PC-9 (cell line): ENCODE data around the gene KLHL1. TPM values are rescaled to one million over a fixed set of nuclear protein-coding genes. Genes with fewer than 3 reads are reported as not detected.

Source experiments
- BruUV-seq: library from RNA; stranded (reverse); fragments of 400-500 nt; replicated peaks from 2 replicates; lab custom pipeline; 2021; lab: Mats Ljungman, UMichigan
- CTCF ChIA-PET: fragments of 300-600 bp; sonication (Branson Sonifier 250); formaldehyde crosslinking; loops from one replicate; lab custom pipeline; 2022; ENCODE audit warnings: antibody characterized with exemption; lab: Charles Lee
- POLR2A ChIA-PET: fragments of 300-600 bp; sonication (Branson Sonifier 250); formaldehyde crosslinking; loops from one replicate; lab custom pipeline; 2022; ENCODE audit warnings: antibody characterized with exemption; ENCODE audit not compliant: unreplicated experiment; lab: Charles Lee
- DNase-seq, 2 experiments: peaks; one replicate each; pipeline versions ENCODE4 v3.0.0 to v3.0.0-alpha.2; 2015 to 2022; ENCODE audit warnings: mixed read lengths in 1 of 2
- H2AFZ ChIP-seq: fragments of 200-600 bp; sonication (generic); 2 replicates; pipeline ENCODE4 v1.8.1; 2017; ENCODE audit warnings: antibody characterized with exemption
- H3F3A ChIP-seq: fragments of 200-600 bp; sonication (generic); 2 replicates; pipeline ENCODE4 v1.8.1; 2017; ENCODE audit warnings: antibody characterized with exemption, mild to moderate bottlenecking, low read depth; ENCODE audit not compliant: insufficient read depth
- H3K27ac ChIP-seq: fragments of 200-600 bp; sonication (generic); 2 replicates; pipeline ENCODE4 v1.6.1; 2016; ENCODE audit warnings: mixed run types
- H3K27me3 ChIP-seq: fragments of 200-600 bp; sonication (generic); 2 replicates; pipeline ENCODE4 v1.6.1; 2016; ENCODE audit warnings: low read depth, mixed run types; ENCODE audit not compliant: insufficient read depth
- H3K36me3 ChIP-seq: fragments of 200-600 bp; sonication (generic); 2 replicates; pipeline ENCODE4 v1.6.1; 2016; ENCODE audit warnings: low read depth, mixed run types
- H3K4me1 ChIP-seq: fragments of 200-600 bp; sonication (generic); replicated peaks from 2 replicates; pipeline ENCODE4 v1.6.1; 2016; ENCODE audit warnings: mixed run types; ENCODE audit not compliant: insufficient read depth
- H3K4me2 ChIP-seq: fragments of 200-600 bp; sonication (generic); 2 replicates; pipeline ENCODE4 v1.6.1; 2017; ENCODE audit warnings: mixed run types
- H3K4me3 ChIP-seq: fragments of 200-600 bp; sonication (generic); 2 replicates; pipeline ENCODE4 v1.6.1; 2016; ENCODE audit warnings: mixed run types
- H3K79me2 ChIP-seq: fragments of 200-600 bp; sonication (generic); 2 replicates; pipeline ENCODE4 v1.6.1; 2017; ENCODE audit warnings: low read depth, mixed run types
- H3K9me2 ChIP-seq: fragments of 200-600 bp; sonication (generic); 2 replicates; pipeline ENCODE4 v1.8.1; 2017; ENCODE audit warnings: mild to moderate bottlenecking; ENCODE audit not compliant: insufficient read depth
- H3K9me3 ChIP-seq: fragments of 200-600 bp; sonication (generic); 2 replicates; pipeline ENCODE4 v1.8.1; 2016; ENCODE audit warnings: low read depth; ENCODE audit not compliant: insufficient read depth
- H4K20me1 ChIP-seq: fragments of 200-600 bp; sonication (generic); 2 replicates; pipeline ENCODE4 v1.8.1; 2017; ENCODE audit not compliant: insufficient read depth
- EZH2 ChIP-seq: fragments of 200-600 bp; sonication (generic); IDR thresholded peaks from 2 replicates; pipeline ENCODE4 v1.8.0; 2017; ENCODE audit warnings: antibody characterized with exemption, low read depth
- intact Hi-C: fragments of 100-400 bp; cut with micrococcal nuclease; formaldehyde crosslinking; loops from one replicate; pipeline ENCODE4 v1.10.0; 2022; ENCODE audit not compliant: unreplicated experiment
- total RNA-seq: library from RNA; stranded (reverse); gene quantifications from 2 replicates; pipeline ENCODE4 v1.2.3, GENCODE V29; 2021
- TF ChIP-seq, protein P1 (sequence below): fragments of 200-600 bp; sonication (generic); conservative IDR thresholded peaks from 2 replicates; pipeline ENCODE4 v1.6.1; 2017; ENCODE audit warnings: mixed run types, antibody characterized with exemption, mild to moderate bottlenecking, moderate library complexity

KLHL1 gene
- total RNA-seq, 1 experiment from 2014 or later, result not detected

GRCh38 chr13:69720278-69720983 lies 387.8 kb downstream of the KLHL1 start:
- Histone ChIP-seq H3K27ac (no peak overlapping the region), H3K79me2 (no peaks in the 10 kb centered on the region), H4K20me1 (no peaks in the 10 kb centered on the region), H3K4me2 (no peak overlapping the region), H3K4me1 (no peaks in the 10 kb centered on the region), H2AFZ (no peak overlapping the region), H3K9me2 (no peaks in the 10 kb centered on the region), H3K4me3 (no peak overlapping the region), H3K27me3 (no peaks in the 10 kb centered on the region), H3F3A (no peaks in the 10 kb centered on the region), H3K36me3 (no peaks in the 10 kb centered on the region), H3K9me3 (no peaks in the 10 kb centered on the region)
- intact Hi-C loops, result no loop called here
- CTCF ChIA-PET, result no interaction called here
- POLR2A ChIA-PET, result no interaction called here
- no TSS peak for BruUV-seq
- TF ChIP-seq, protein P1, sequence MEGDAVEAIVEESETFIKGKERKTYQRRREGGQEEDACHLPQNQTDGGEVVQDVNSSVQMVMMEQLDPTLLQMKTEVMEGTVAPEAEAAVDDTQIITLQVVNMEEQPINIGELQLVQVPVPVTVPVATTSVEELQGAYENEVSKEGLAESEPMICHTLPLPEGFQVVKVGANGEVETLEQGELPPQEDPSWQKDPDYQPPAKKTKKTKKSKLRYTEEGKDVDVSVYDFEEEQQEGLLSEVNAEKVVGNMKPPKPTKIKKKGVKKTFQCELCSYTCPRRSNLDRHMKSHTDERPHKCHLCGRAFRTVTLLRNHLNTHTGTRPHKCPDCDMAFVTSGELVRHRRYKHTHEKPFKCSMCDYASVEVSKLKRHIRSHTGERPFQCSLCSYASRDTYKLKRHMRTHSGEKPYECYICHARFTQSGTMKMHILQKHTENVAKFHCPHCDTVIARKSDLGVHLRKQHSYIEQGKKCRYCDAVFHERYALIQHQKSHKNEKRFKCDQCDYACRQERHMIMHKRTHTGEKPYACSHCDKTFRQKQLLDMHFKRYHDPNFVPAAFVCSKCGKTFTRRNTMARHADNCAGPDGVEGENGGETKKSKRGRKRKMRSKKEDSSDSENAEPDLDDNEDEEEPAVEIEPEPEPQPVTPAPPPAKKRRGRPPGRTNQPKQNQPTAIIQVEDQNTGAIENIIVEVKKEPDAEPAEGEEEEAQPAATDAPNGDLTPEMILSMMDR, result no peak
- TF ChIP-seq EZH2, result no peak
- DNase-seq, result no peak

GRCh38 chr13:69706807-69707206 lies 401.4 kb downstream of the KLHL1 start:
- Histone ChIP-seq H3K79me2 (no peaks in the 10 kb centered on the region), H3K9me2 (no peaks in the 10 kb centered on the region), H3K4me3 (no peak overlapping the region), H3K9me3 (no peaks in the 10 kb centered on the region), H3K27me3 (no peaks in the 10 kb centered on the region), H3F3A (no peaks in the 10 kb centered on the region), H3K4me2 (no peak overlapping the region), H3K36me3 (no peaks in the 10 kb centered on the region; the same call in 1 of the 2 replicates), H2AFZ (no peak overlapping the region), H3K27ac (no peak overlapping the region), H4K20me1 (no peaks in the 10 kb centered on the region), H3K4me1 (no peaks in the 10 kb centered on the region)
- ChIA-PET POLR2A (no interaction called here), CTCF (no interaction called here)
- no peak for DNase-seq
- intact Hi-C loops, result no loop called here
- no peak for TF ChIP-seq EZH2
- no TSS peak for BruUV-seq

DNA sequence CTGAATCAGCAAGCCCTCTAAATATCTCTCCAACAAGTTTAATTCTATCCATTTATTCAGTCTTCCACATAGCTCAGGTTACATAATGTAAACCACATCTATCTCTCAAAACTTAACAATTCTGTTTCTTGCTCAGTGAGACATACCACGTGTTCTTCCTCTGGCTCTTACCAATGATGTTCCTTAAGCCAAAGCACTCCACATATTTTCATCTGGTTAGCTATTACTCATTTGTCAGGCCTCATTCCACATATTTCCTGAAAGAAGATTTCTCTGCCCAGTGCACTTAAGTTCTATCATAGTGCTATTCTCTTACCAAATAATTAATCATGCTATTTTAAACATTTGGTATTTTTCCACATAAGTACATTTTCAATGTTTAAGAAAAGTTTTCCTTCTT lies 403.9 kb downstream of the KLHL1 start:
- CTCF ChIA-PET, result no interaction called here
- Histone ChIP-seq H3K9me3 (no peaks in the 10 kb centered on the region), H3K9me2 (no peaks in the 10 kb centered on the region), H3K36me3 (no peaks in the 10 kb centered on the region), H2AFZ (no peak overlapping the region), H3K4me1 (no peaks in the 10 kb centered on the region), H3K4me2 (no peak overlapping the region), H4K20me1 (no peaks in the 10 kb centered on the region), H3K4me3 (no peak overlapping the region), H3F3A (no peaks in the 10 kb centered on the region), H3K27me3 (no peaks in the 10 kb centered on the region), H3K79me2 (no peaks in the 10 kb centered on the region), H3K27ac (no peak overlapping the region)
- intact Hi-C loops, result no loop called here
- BruUV-seq, result no TSS peak
- TF ChIP-seq, protein P1, result no peak
- no peak for DNase-seq
- POLR2A ChIA-PET, result no interaction called here

GRCh38 chr13:69690999-69691398 lies 417.3 kb downstream of the KLHL1 start:
- no peaks in the 10 kb centered on the region for H3K9me3 ChIP-seq
- H3K4me3 ChIP-seq, result no peak overlapping the region
- no peak overlapping the region for H3K4me2 ChIP-seq
- no peak overlapping the region for H3K27ac ChIP-seq
- ChIA-PET CTCF (no interaction called here), POLR2A (interaction anchor here (0.7 kb wide), 1 partner anchor 305 kb away, joined by 3 read pairs; no protein-coding TSS in a partner anchor)
- H3K9me2 ChIP-seq, result no peaks in the 10 kb centered on the region
- TF ChIP-seq, protein P1, result no peak
- no peak for TF ChIP-seq EZH2
- BruUV-seq, result no TSS peak
- H3K27me3 ChIP-seq, result no peaks in the 10 kb centered on the region
- H4K20me1 ChIP-seq, result no peaks in the 10 kb centered on the region
- H3F3A ChIP-seq, result no peaks in the 10 kb centered on the region
- H3K36me3 ChIP-seq, result no peaks in the 10 kb centered on the region
- no peaks in the 10 kb centered on the region for H3K79me2 ChIP-seq
- no peak for DNase-seq
- no peaks in the 10 kb centered on the region for H3K4me1 ChIP-seq
- no peak overlapping the region for H2AFZ ChIP-seq
- intact Hi-C loops, result no loop called here
